Activated CD4-positive, alpha-beta memory T cell treated with anti-CD3 and anti-CD28 coated beads for 36 hours (primary cell): Measurements from ENCODE around the gene ZNF653. TPM values are rescaled to one million over a fixed set of nuclear protein-coding genes. Genes with fewer than 3 reads are reported as not detected.
"Not testable (repeated sequence)": the region's sequence is repeated elsewhere in the genome, so short reads cannot be mapped to it uniquely, and the experiment has no call there.

Experiments
- CTCF ChIA-PET: fragments of 350-600 bp; sonication (Branson Sonifier 250); formaldehyde crosslinking; loops from one replicate; lab custom pipeline; 2021; ENCODE audit warnings: antibody characterized with exemption, inconsistent platforms; lab: Charles Lee
- POLR2A ChIA-PET: fragments of 350-600 bp; sonication (Branson Sonifier 250); formaldehyde crosslinking; loops from one replicate; lab custom pipeline; 2021; ENCODE audit warnings: antibody characterized with exemption; lab: Charles Lee
- DNase-seq: peaks from one replicate; pipeline ENCODE4 v3.0.0-alpha.2; 2020
- H3K27ac Mint-ChIP-seq: one replicate; pipeline ENCODE4 v1.8.0; 2021; ENCODE audit warnings: mixed read lengths
- H3K27me3 Mint-ChIP-seq: one replicate; pipeline ENCODE4 v1.8.0; 2021; ENCODE audit warnings: mixed read lengths
- H3K36me3 Mint-ChIP-seq: one replicate; pipeline ENCODE4 v1.8.0; 2021; ENCODE audit warnings: mixed read lengths
- H3K4me1 Mint-ChIP-seq: one replicate; pipeline ENCODE4 v1.8.0; 2021; ENCODE audit warnings: low read depth, mixed read lengths
- H3K4me3 Mint-ChIP-seq: one replicate; pipeline ENCODE4 v1.8.0; 2021; ENCODE audit warnings: mild to moderate bottlenecking, mixed read lengths
- H3K9me3 Mint-ChIP-seq: one replicate; pipeline ENCODE4 v1.8.0; 2021; ENCODE audit warnings: mixed read lengths
- intact Hi-C: fragments of 100-400 bp; cut with micrococcal nuclease; formaldehyde crosslinking; loops from one replicate; pipeline ENCODE4 v1.15.1; 2023
- total RNA-seq, 2 experiments: library from RNA; stranded (reverse); gene quantifications; one replicate each; pipeline ENCODE4 v1.2.3, GENCODE V29; 2021

Gene ZNF653
- total RNA-seq, 2 experiments from 2014 or later: 8.4 to 10.3 TPM

- peaks cover 10% of the 10 kb centered on the region for H3K27me3 Mint-ChIP-seq
- H3K36me3 Mint-ChIP-seq, H3K4me1 Mint-ChIP-seq, intact Hi-C loops, DNase-seq, H3K9me3 Mint-ChIP-seq, H3K4me3 Mint-ChIP-seq, H3K27ac Mint-ChIP-seq: not testable (repeated sequence)
- POLR2A ChIA-PET: interaction anchor here (0.6 kb wide), 1 partner anchor 19 kb away, joined by 3 read pairs; no protein-coding TSS in a partner anchor
- CTCF ChIA-PET: interaction anchor here (0.7 to 1.4 kb wide), 2 partner anchors 24 to 633 kb away, joined by 4 read pairs; no protein-coding TSS in a partner anchor
Observed at GRCh38 chr19:11458912-11459311, 46.7 kb downstream of the ZNF653 start.

DNA sequence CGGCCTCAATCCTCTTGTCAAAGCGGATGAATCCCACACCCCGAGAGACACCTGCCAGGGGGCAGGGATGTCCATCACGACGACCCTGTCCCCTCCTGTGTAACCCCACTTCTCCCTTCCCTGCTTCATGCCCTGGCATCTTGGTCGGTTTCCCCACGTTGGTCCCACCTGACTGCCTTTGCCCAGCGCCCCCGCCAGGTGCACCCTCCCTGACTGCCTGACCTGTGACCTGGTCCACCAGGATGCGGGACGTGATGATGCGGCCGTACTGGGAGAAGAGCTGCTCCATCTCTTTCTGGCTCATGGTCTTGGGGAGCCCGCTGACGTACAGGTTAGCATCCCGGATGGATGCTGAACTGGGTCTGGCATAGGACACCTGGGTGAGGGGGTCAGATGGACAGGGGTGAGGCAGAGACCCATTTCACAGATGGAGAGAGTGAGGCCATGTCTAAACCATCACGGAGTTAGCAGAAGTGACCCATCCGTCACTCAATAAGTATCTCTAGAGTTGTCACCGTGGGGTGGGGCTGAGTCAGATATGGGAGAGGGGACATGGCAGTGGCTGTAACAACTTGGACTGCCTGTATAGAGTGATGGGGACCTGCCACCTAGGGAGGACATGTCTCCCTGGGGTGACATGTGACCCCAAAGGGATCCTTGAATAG is 47.3 kb downstream of the ZNF653 start:
- Mint-ChIP-seq H3K9me3 (no peaks in the 10 kb centered on the region), H3K4me3 (no peak overlapping the region), H3K4me1 (no peaks in the 10 kb centered on the region)

GRCh38 chr19:11457831-11458230 is 47.8 kb downstream of the ZNF653 start:
- intact Hi-C loops: no loop called here
- Mint-ChIP-seq H3K4me3 (no peak overlapping the region), H3K27ac (no peak overlapping the region), H3K27me3 (peaks cover 10% of the 10 kb centered on the region), H3K4me1 (no peaks in the 10 kb centered on the region), H3K36me3 (no peaks in the 10 kb centered on the region), H3K9me3 (no peaks in the 10 kb centered on the region)
- no peak for DNase-seq
- ChIA-PET POLR2A (no interaction called here), CTCF (interaction anchor here (1.3 kb wide), 1 partner anchor 25 kb away, joined by 4 read pairs; no protein-coding TSS in a partner anchor)

More for the DNA sequence above, 47.3 kb downstream of the ZNF653 start:
- Mint-ChIP-seq H3K27me3 (peaks cover 10% of the 10 kb centered on the region), H3K27ac (no peak overlapping the region), H3K36me3 (no peaks in the 10 kb centered on the region)
- no peak for DNase-seq
- ChIA-PET POLR2A (interaction anchor here (0.6 kb wide), 1 partner anchor 19 kb away, joined by 3 read pairs; no protein-coding TSS in a partner anchor), CTCF (interaction anchor here (0.7 to 1.3 kb wide), 2 partner anchors 24 to 632 kb away, joined by 4 read pairs; no protein-coding TSS in a partner anchor)
- intact Hi-C loops: no loop called here

GRCh38 chr19:11457115-11457514 is 48.5 kb downstream of the ZNF653 start:
- H3K9me3 Mint-ChIP-seq: no peaks in the 10 kb centered on the region
- ChIA-PET CTCF (interaction anchor here (1.3 kb wide), 1 partner anchor 25 kb away, joined by 4 read pairs; no protein-coding TSS in a partner anchor), POLR2A (no interaction called here)
- H3K4me1 Mint-ChIP-seq: no peaks in the 10 kb centered on the region
- no peak overlapping the region for H3K4me3 Mint-ChIP-seq
- H3K36me3 Mint-ChIP-seq: no peaks in the 10 kb centered on the region
- H3K27ac Mint-ChIP-seq: no peak overlapping the region
- H3K27me3 Mint-ChIP-seq: peaks cover 10% of the 10 kb centered on the region
- DNase-seq: no peak
- intact Hi-C loops: no loop called here

- Mint-ChIP-seq H3K9me3 (no peaks in the 10 kb centered on the region), H3K4me3 (no peak overlapping the region), H3K27ac (no peak overlapping the region), H3K36me3 (no peaks in the 10 kb centered on the region), H3K4me1 (no peaks in the 10 kb centered on the region), H3K27me3 (peaks cover 10% of the 10 kb centered on the region)
- intact Hi-C loops: no loop called here
- no peak for DNase-seq
- POLR2A ChIA-PET: no interaction called here
- CTCF ChIA-PET: interaction anchor here (1.3 kb wide), 1 partner anchor 26 kb away, joined by 4 read pairs; no protein-coding TSS in a partner anchor
Observed at GRCh38 chr19:11456659-11457058, 49.0 kb downstream of the ZNF653 start.

- H3K27me3 Mint-ChIP-seq, H3K27ac Mint-ChIP-seq, POLR2A ChIA-PET, H3K36me3 Mint-ChIP-seq, H3K9me3 Mint-ChIP-seq, DNase-seq, H3K4me1 Mint-ChIP-seq, H3K4me3 Mint-ChIP-seq, CTCF ChIA-PET, intact Hi-C loops: not testable (repeated sequence)
Observed at GRCh38 chr19:11455233-11455554, 50.4 kb downstream of the ZNF653 start.

DNA sequence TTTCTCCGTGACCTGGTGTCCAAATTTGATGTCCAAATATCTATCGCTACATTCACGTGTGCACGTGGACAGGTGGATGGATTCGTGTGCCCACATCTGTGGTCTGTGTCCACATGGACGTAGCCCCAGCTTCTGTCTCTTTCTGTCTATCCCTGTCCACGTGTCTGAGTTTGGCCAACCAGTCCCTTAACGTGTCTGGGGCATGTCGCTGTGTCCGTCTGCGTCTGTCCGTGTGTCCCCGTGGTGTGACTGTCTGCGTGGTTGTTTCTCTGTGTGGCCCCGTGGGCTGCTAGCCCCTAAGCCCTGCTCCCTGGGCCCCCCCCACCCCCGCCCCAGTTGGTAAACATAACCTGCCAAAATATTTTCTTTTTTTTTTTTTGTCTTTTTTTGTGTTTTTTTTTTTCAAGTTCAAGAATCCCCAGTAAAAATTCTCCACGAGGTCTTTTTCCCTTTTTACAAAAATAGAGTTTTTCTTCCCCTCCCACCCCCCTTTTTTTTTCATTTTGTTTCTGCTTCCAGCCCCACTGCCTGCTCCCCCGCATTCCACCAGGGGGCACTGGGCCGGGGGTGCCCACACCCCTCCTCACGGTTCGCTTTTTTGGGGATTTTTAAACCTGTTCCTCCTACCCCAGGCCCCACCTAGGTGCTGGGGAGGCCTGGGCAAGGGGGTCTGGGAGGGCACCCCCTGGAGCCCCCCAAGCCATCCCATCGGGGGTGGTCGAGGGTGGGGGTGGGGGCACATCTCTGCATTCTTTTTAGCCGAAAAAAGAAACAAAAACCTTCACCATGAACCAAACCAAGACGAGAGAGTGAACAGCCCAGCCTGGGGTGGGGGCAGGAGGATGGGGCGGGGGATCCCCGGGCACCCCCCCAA is 51.9 kb downstream of the ZNF653 start:
- peak; percentile 29 for DNase-seq
- intact Hi-C loops: no loop called here
- H3K4me1 Mint-ChIP-seq: no peaks in the 10 kb centered on the region
- ChIA-PET POLR2A (no interaction called here), CTCF (no interaction called here)
- H3K9me3 Mint-ChIP-seq: no peaks in the 10 kb centered on the region
- peaks cover 7% of the 10 kb centered on the region for H3K36me3 Mint-ChIP-seq
- H3K27ac Mint-ChIP-seq: no peak overlapping the region
- H3K4me3 Mint-ChIP-seq: no peak overlapping the region
- peaks cover 6% of the 10 kb centered on the region for H3K27me3 Mint-ChIP-seq

GRCh38 chr19:11452620-11453310 is 52.9 kb downstream of the ZNF653 start:
- H3K4me1 Mint-ChIP-seq: no peaks in the 10 kb centered on the region
- intact Hi-C loops: no loop called here
- ChIA-PET CTCF (interaction anchor here (0.6 to 1.5 kb wide), 3 partner anchors 9 to 30 kb away, joined by 3 to 5 read pairs (median 5); no protein-coding TSS in a partner anchor), POLR2A (no interaction called here)
- H3K4me3 Mint-ChIP-seq: no peak overlapping the region
- no peak overlapping the region for H3K27ac Mint-ChIP-seq
- H3K9me3 Mint-ChIP-seq: no peaks in the 10 kb centered on the region
- DNase-seq: no peak
- peaks cover 7% of the 10 kb centered on the region for H3K36me3 Mint-ChIP-seq
- H3K27me3 Mint-ChIP-seq: no peaks in the 10 kb centered on the region

- Mint-ChIP-seq H3K4me3 (no peak overlapping the region), H3K4me1 (no peaks in the 10 kb centered on the region), H3K9me3 (no peaks in the 10 kb centered on the region), H3K27ac (no peak overlapping the region), H3K27me3 (no peaks in the 10 kb centered on the region), H3K36me3 (peaks cover 7% of the 10 kb centered on the region)
- ChIA-PET CTCF (interaction anchor here (0.6 to 1.5 kb wide), 4 partner anchors 8 to 147 kb away, joined by 3 to 5 read pairs (median 4); no protein-coding TSS in a partner anchor), POLR2A (no interaction called here)
- intact Hi-C loops: no loop called here
- DNase-seq: no peak
Observed at GRCh38 chr19:11451871-11452619, 53.6 kb downstream of the ZNF653 start.

DNA sequence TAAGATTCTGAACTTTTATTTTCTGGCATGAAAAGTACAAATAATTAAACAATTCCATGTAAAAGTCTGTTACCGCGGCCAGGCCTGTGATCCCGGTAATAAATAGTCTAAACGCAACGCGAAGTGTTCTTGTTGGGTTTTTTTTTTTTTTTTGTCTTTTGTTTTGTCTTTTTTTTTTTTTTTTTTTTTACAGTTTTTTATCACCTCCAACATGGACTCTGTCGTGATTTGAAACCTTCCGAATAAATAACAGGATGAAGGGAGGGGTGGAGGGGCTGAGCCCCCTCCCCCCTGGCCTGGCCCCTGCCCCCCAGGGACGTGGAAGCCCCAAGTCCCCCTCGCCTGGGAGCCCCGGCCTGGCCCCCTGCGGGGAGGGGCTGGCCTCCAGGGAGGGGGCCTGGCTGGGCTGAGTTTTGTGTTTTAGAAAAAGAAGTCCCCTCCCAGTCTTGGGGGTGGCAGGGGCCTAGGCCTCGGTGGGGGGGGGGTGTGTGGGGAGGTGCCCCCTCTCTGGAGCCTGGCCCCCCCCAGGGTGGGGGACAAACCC is 54.2 kb downstream of the ZNF653 start:
- Mint-ChIP-seq H3K27me3 (no peaks in the 10 kb centered on the region), H3K4me3 (no peak overlapping the region), H3K27ac (no peak overlapping the region), H3K36me3 (peaks cover 7% of the 10 kb centered on the region), H3K4me1 (no peaks in the 10 kb centered on the region), H3K9me3 (no peaks in the 10 kb centered on the region)
- CTCF ChIA-PET: interaction anchor here (1.5 kb wide), 1 partner anchor 31 kb away, joined by 5 read pairs; no protein-coding TSS in a partner anchor
- POLR2A ChIA-PET: no interaction called here
- intact Hi-C loops: no loop called here
- no peak for DNase-seq
